Right lobe of liver (tissue), 6 donors: Measurements from ENCODE around the gene TNIP1. TPM values are rescaled to one million over a fixed set of nuclear protein-coding genes. Genes with fewer than 3 reads are reported as not detected.
A peak's percentile ranks its signal among the peaks of the same experiment; 100 is the strongest.

Experiments used
- ATAC-seq, 4 donors: fragments of 200-7000 bp; cut with Tn5 transposase; one replicate each; pipeline ENCODE4 v1.9.1; 2020; ENCODE audit warnings: mild to moderate bottlenecking in 4 of 4, moderate library complexity in 4 of 4
- DNase-seq, 3 donors: peaks; one replicate each; pipeline ENCODE4 v3.0.0-alpha.2; 2020
- H3K27ac ChIP-seq, 3 donors: fragments of 200-600 bp; one replicate each; pipeline ENCODE4 v1.8.0; 2022
- H3K27me3 ChIP-seq, 2 donors: fragments of 200-600 bp; one replicate each; pipeline ENCODE4 v1.8.0; 2022
- H3K36me3 ChIP-seq, 4 donors: fragments of 200-600 bp; sonication (generic) in 1 of 4; one replicate each; pipeline versions ENCODE4 v1.5.1 to v1.8.0; 2017 to 2022; ENCODE audit warnings: control low read depth in 1 of 4
- H3K4me1 ChIP-seq, 4 donors: fragments of 200-600 bp; sonication (generic) in 1 of 4; one replicate each; pipeline versions ENCODE4 v1.5.1 to v1.8.0; 2017 to 2022; ENCODE audit warnings: control low read depth in 1 of 4
- H3K4me3 ChIP-seq, 3 donors: fragments of 200-600 bp; one replicate each; pipeline ENCODE4 v1.8.0; 2022
- H3K9me3 ChIP-seq, 4 donors: fragments of 200-600 bp; sonication (generic) in 1 of 4; one replicate each; pipeline versions ENCODE4 v1.5.1 to v1.8.0; 2017 to 2022; ENCODE audit warnings: control low read depth in 1 of 4
- POLR2A ChIP-seq: fragments of 450-650 bp; IDR thresholded peaks from one replicate; pipeline ENCODE4 v1.6.1; 2017; ENCODE audit warnings: antibody characterized with exemption, mild to moderate bottlenecking
- WGBS: methylation state at CpG from one replicate; pipeline ENCODE4 v1.1.6; 2018; ENCODE audit warnings: low coverage, low lambda C conversion rate; ENCODE audit not compliant: insufficient coverage; ENCODE audit errors: missing lambda C conversion rate; 5-methylcytosine and 5-hydroxymethylcytosine counted together
- intact Hi-C, 2 donors: fragments of 100-400 bp; cut with DNase I; formaldehyde crosslinking; loops; one replicate each; pipeline versions ENCODE4 v1.11.2 to v1.14.1; 2022
- total RNA-seq, 6 experiments: library from RNA; depleted of rRNA in 2 of 6; stranded (reverse); fragments of >200 nt in 2 of 6; fragmentation: NEBNext Ultra II Directional in 3 of 6; extraction: Animal tissue kit (Norgen Biotek cat#: 25700) in 3 of 6; gene quantifications; one replicate each; pipeline versions ENCODE4 v1.1.0 to v1.2.4, GENCODE V29; 2016 to 2023
- TF ChIP-seq, protein P1 (sequence below), 4 donors: fragments of 200-600 bp in 3 of 4; fragments of 450-650 bp in 1 of 4; IDR thresholded peaks; one replicate each; pipeline versions ENCODE4 v1.5.1 to v1.8.0; 2016 to 2022; ENCODE audit warnings: antibody characterized with exemption in 4 of 4, mild to moderate bottlenecking in 2 of 4
- donor health status: DM: no; HTN: yes; CAD: no.
- donor health status: DM: no; HTN: no; CAD: no.
- donor health status: DM: no; HTN: no; CAD: no.
- donor health status: DM: no; HTN: yes; CAD: no.
- donor health status: DM: no; HTN: yes; CAD: no.

The TNIP1 gene
- total RNA-seq, 6 experiments from 2014 or later = 70.1 to 155 (median 79.1) TPM

- DNase-seq (no peak), ATAC-seq (no peak)
- WGBS = 94% methylated on average over 3 of the region's 3 CpGs
- Histone ChIP-seq H3K27ac (no peak overlapping the region), H3K4me1 (peaks cover 0 to 8% (median 2%) of the 10 kb centered on the region in 4 donors), H3K27me3 (no peaks in the 10 kb centered on the region), H3K9me3 (no peaks in the 10 kb centered on the region), H3K4me3 (no peak overlapping the region), H3K36me3 (peaks cover 6 to 65% (median 25%) of the 10 kb centered on the region in 4 donors)
- intact Hi-C loops = loop anchor here in 1 of 2 donors (10.0 kb wide), 1 partner anchor 51 kb away; no protein-coding TSS in a partner anchor
- TF ChIP-seq, protein P1, sequence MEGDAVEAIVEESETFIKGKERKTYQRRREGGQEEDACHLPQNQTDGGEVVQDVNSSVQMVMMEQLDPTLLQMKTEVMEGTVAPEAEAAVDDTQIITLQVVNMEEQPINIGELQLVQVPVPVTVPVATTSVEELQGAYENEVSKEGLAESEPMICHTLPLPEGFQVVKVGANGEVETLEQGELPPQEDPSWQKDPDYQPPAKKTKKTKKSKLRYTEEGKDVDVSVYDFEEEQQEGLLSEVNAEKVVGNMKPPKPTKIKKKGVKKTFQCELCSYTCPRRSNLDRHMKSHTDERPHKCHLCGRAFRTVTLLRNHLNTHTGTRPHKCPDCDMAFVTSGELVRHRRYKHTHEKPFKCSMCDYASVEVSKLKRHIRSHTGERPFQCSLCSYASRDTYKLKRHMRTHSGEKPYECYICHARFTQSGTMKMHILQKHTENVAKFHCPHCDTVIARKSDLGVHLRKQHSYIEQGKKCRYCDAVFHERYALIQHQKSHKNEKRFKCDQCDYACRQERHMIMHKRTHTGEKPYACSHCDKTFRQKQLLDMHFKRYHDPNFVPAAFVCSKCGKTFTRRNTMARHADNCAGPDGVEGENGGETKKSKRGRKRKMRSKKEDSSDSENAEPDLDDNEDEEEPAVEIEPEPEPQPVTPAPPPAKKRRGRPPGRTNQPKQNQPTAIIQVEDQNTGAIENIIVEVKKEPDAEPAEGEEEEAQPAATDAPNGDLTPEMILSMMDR (IDR thresholded peaks at IDR 0.05) = no peak
- no peak for TF ChIP-seq POLR2A
These were observed 32.8 kb upstream of the TNIP1 start for GRCh38 chr5:151113651-151114050.

DNA sequence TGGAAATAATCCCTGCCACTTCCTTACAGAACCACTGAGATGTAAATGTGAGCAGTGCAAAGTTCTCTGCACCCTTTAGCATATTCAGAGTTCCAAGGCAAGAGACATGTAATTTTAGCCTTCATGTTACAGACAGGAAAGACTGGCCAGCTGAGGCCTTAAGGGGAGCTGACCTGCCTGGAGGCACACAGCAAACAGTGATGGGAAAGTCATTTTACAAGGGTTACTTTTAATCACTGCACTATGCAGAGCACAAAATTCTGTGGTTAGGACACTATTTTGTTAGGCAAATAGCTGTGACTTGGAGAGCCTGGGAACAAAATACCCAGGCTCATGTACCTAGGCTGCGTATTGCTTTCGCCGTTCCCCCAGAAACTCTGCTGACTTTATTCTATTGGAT, 30.2 kb upstream of the TNIP1 start:
- Histone ChIP-seq H3K36me3 (peaks cover 6 to 38% (median 15%) of the 10 kb centered on the region in 4 donors), H3K27me3 (no peaks in the 10 kb centered on the region), H3K9me3 (no peaks in the 10 kb centered on the region), H3K27ac (no peak overlapping the region), H3K4me3 (no peak overlapping the region), H3K4me1 (peaks cover 0 to 34% (median 14%) of the 10 kb centered on the region in 4 donors)
- intact Hi-C loops = loop anchor here in 1 of 2 donors (10.0 kb wide), 1 partner anchor 54 kb away; no protein-coding TSS in a partner anchor
- ATAC-seq (no peak), DNase-seq (no peak)
- TF ChIP-seq, protein P1 (IDR thresholded peaks at IDR 0.05) = no peak
- TF ChIP-seq POLR2A = no peak
- WGBS = 89% methylated on average over 3 of the region's 3 CpGs

DNA sequence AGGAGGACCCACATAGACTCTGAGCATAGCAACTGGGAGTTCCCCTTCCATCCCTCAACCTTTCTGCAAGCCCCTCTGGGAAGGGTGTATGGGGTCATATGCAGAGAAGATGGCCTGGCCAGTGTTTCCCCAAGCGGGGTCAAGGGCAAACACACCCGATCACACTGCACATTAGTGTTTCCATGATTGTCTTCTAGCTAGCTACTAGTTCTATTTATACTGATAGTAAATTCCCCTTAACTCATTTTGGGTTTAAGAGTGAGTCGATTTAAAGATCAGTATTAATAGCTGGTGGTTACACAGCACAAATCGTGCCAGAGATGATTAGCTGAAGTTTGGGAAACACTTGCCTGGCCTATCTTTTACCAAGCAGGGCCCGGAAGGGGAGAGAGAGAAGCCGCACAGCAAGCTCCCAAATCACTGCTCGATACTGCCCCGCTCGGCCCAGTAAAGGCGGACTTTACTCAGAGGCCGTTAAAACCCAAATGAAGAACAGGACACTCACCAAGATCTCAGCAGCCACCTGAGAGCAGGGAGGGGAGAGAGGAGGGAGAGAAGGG, 29.4 kb upstream of the TNIP1 start:
- Histone ChIP-seq H3K27me3 (no peaks in the 10 kb centered on the region), H3K9me3 (no peaks in the 10 kb centered on the region), H3K4me3 (no peak overlapping the region), H3K27ac (no peak overlapping the region), H3K4me1 (peaks cover 0 to 41% (median 18%) of the 10 kb centered on the region in 4 donors), H3K36me3 (peaks cover 6 to 36% (median 15%) of the 10 kb centered on the region in 4 donors)
- TF ChIP-seq POLR2A = no peak
- TF ChIP-seq, protein P1 (IDR thresholded peaks at IDR 0.05) = no peak
- intact Hi-C loops = loop anchor here in 1 of 2 donors (10.0 kb wide), 1 partner anchor 55 kb away; no protein-coding TSS in a partner anchor
- DNase-seq (no peak), ATAC-seq (no peak)
- WGBS = 82% methylated on average over 11 of the region's 11 CpGs

GRCh38 chr5:151108566-151108965, 27.7 kb upstream of the TNIP1 start:
- Histone ChIP-seq H3K36me3 (peaks cover 6 to 33% (median 15%) of the 10 kb centered on the region in 4 donors), H3K4me3 (no peak overlapping the region), H3K27me3 (no peaks in the 10 kb centered on the region), H3K4me1 (peaks cover 0 to 55% (median 25%) of the 10 kb centered on the region in 4 donors), H3K9me3 (no peaks in the 10 kb centered on the region), H3K27ac (peak overlapping the region; percentile 66 to 91 (median 67))
- TF ChIP-seq POLR2A = no peak
- TF ChIP-seq, protein P1 (IDR thresholded peaks at IDR 0.05) = no peak
- ATAC-seq = peak; percentile 21 to 46 (median 32)
- 28% methylated on average over 7 of the region's 8 CpGs for WGBS
- DNase-seq = peak; percentile 70 to 83 (median 79)
- intact Hi-C loops = no loop called here
